ENCODE data around the gene SEC63.

DNA sequence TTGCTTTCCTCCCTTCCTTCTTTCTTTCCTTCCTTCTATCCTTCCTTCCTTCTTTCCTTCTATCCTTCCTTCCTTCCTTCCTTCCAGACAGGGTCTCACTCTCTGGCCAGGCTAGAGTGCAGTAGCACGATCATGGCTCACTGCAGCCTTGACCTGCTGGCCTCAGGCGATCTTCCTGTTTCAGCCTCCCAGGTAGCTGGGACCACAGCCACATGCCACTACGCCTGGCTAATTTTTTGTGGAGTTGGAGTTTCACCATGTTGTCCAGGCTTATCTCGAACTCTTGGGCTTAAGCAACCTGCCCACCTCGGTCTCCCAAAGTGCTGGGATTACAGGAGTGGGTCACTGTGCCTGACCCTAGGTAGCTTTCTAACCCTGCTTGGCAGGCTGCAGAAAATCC, 12.2 kb upstream of the SEC63 start:
- no peak for TF ChIP-seq POLR2A (IDR thresholded peaks at IDR 0.05)
- TF ChIP-seq, protein P1, sequence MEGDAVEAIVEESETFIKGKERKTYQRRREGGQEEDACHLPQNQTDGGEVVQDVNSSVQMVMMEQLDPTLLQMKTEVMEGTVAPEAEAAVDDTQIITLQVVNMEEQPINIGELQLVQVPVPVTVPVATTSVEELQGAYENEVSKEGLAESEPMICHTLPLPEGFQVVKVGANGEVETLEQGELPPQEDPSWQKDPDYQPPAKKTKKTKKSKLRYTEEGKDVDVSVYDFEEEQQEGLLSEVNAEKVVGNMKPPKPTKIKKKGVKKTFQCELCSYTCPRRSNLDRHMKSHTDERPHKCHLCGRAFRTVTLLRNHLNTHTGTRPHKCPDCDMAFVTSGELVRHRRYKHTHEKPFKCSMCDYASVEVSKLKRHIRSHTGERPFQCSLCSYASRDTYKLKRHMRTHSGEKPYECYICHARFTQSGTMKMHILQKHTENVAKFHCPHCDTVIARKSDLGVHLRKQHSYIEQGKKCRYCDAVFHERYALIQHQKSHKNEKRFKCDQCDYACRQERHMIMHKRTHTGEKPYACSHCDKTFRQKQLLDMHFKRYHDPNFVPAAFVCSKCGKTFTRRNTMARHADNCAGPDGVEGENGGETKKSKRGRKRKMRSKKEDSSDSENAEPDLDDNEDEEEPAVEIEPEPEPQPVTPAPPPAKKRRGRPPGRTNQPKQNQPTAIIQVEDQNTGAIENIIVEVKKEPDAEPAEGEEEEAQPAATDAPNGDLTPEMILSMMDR (IDR thresholded peaks at IDR 0.05 in 4 of 5, conservative IDR thresholded peaks at IDR 0.05 in 1 of 5): no peak

Measured in gastrocnemius medialis (tissue), 4 donors.